Retinal pigment epithelial cell (primary cell): ENCODE measurements around the gene ECM2.

Experiments
- DNase-seq: peaks from one replicate; pipeline ENCODE4 v3.0.0-alpha.2; 2010; ENCODE audit warnings: low read depth
- H3K4me3 ChIP-seq: 2 replicates; pipeline ENCODE4 v1.5.1; 2011; ENCODE audit warnings: mild to moderate bottlenecking, low read length, control low read depth, moderate library complexity
- CTCF ChIP-seq: conservative IDR thresholded peaks from 2 replicates; pipeline ENCODE4 v1.5.1; 2011; ENCODE audit warnings: low read depth, low read length, control low read depth, inconsistent platforms

The ECM2 gene

GRCh38 chr9:92538541-92538940 lies 2.8 kb upstream of the ECM2 start:
- H3K4me3 ChIP-seq = no peak overlapping the region

GRCh38 chr9:92534674-92535073 lies 1.1 kb downstream of the ECM2 start:
- H3K4me3 ChIP-seq = no peak overlapping the region
- no peak for TF ChIP-seq CTCF
- DNase-seq = no peak

More at GRCh38 chr9:92538541-92538940, 2.8 kb upstream of the ECM2 start:
- no peak for DNase-seq
- no peak for TF ChIP-seq CTCF

- no peak for DNase-seq
- no peak for TF ChIP-seq CTCF
- no peak overlapping the region for H3K4me3 ChIP-seq
Measured at GRCh38 chr9:92534204-92534603, 1.6 kb downstream of the ECM2 start.

- H3K4me3 ChIP-seq = no peak overlapping the region
- no peak for DNase-seq
- TF ChIP-seq CTCF = no peak
Measured at GRCh38 chr9:92530893-92531292, 4.9 kb downstream of the ECM2 start.

GRCh38 chr9:92529124-92529523 lies 6.7 kb downstream of the ECM2 start:
- no peak overlapping the region for H3K4me3 ChIP-seq

GRCh38 chr9:92528522-92528849 lies 7.3 kb downstream of the ECM2 start:
- DNase-seq = no peak
- TF ChIP-seq CTCF = no peak
- H3K4me3 ChIP-seq = no peak overlapping the region

More at GRCh38 chr9:92529124-92529523, 6.7 kb downstream of the ECM2 start:
- DNase-seq = no peak
- no peak for TF ChIP-seq CTCF

- H3K4me3 ChIP-seq = no peak overlapping the region
- DNase-seq = no peak
- TF ChIP-seq CTCF = no peak
Measured at GRCh38 chr9:92527832-92528521, 7.8 kb downstream of the ECM2 start.
